ENCODE measurements around the gene BBS9. TPM values are rescaled to one million over a fixed set of nuclear protein-coding genes. Genes with fewer than 3 reads are reported as not detected.

The BBS9 gene
- total RNA-seq (10 to 100 TPM in 6 of 10 donors, 1 to 10 TPM in 4; 7.7 to 44.0 (median 10.5) TPM), polyA plus RNA-seq (1 to 10 TPM; 4.1 to 5.5 TPM)
- long read RNA-seq, donor 1, partial matches to known transcripts: 1 of 2 reads
- long read RNA-seq, donor 1, other reads (novel, unspliced or antisense): 1 of 2 reads
- long read RNA-seq, donor 2, partial matches to known transcripts: 8 of 56 reads
- long read RNA-seq, donor 2, other reads (novel, unspliced or antisense): 48 of 56 reads
- long read RNA-seq, donor 3, full-length matches to known transcripts: 2 of 12 reads
- long read RNA-seq, donor 3, partial matches to known transcripts: 1 of 12 reads
- long read RNA-seq, donor 3, other reads (novel, unspliced or antisense): 9 of 12 reads

- intact Hi-C loops (cut with DNase I): no loop called here
- peak in 3 of 9 donors; percentile 13 to 24 (median 16) for TF ChIP-seq CTCF (IDR thresholded peaks at IDR 0.05)
- 0 to 1% methylated on average over 57 of the region's 57 CpGs for WGBS, 2 donors
- ATAC-seq: peak; percentile 99 to 100 (median 99)
- Histone ChIP-seq H3K4me1 (peaks cover 0 to 25% (median 15%) of the 10 kb centered on the region in 9 donors), H3K27me3 (no peaks in the 10 kb centered on the region), H3K4me3 (peak within 1 kb of the TSS; percentile 56 to 81 (median 69)), H3K36me3 (no peaks in the 10 kb centered on the region), H3K27ac (peak within 1 kb of the TSS; percentile 46 to 89 (median 78)), H3K9me3 (no peaks in the 10 kb centered on the region)
- DNase-seq: peak; percentile 94 to 95
These were observed at the start of gene BBS9 for GRCh38 chr7:33128990-33129805. Gene BBS9 (plus strand): TSS chr7:33129564. CDS start chr7:33146253, 16,689 bp downstream.

GRCh38 chr7:33079763-33080690 lies 49.3 kb upstream of the BBS9 start:
- H3K27me3 ChIP-seq: no peaks in the 10 kb centered on the region
- H3K9me3 ChIP-seq: no peaks in the 10 kb centered on the region
- intact Hi-C loops (cut with DNase I): no loop called here
- H3K27ac ChIP-seq: no peak overlapping the region
- no peak for TF ChIP-seq CTCF (IDR thresholded peaks at IDR 0.05)
- H3K36me3 ChIP-seq: no peaks in the 10 kb centered on the region
- H3K4me1 ChIP-seq: no peaks in the 10 kb centered on the region
- 90 to 93% methylated on average over 9 of the region's 9 CpGs for WGBS, 2 donors
- H3K4me3 ChIP-seq: no peak overlapping the region
- DNase-seq (no peak), ATAC-seq (no peak)

- peak overlapping the region in 4 of 10 donors; percentile 7 to 74 (median 40) for H3K27ac ChIP-seq
- ATAC-seq (no peak), DNase-seq (no peak)
- H3K36me3 ChIP-seq: no peaks in the 10 kb centered on the region
- WGBS, 2 donors: 18 to 65% methylated on average over 2 of the region's 2 CpGs
- intact Hi-C loops (cut with DNase I): no loop called here
- peaks cover 0 to 17% (median 4%) of the 10 kb centered on the region in 9 donors for H3K4me1 ChIP-seq
- TF ChIP-seq CTCF (IDR thresholded peaks at IDR 0.05): no peak
- no peak overlapping the region for H3K4me3 ChIP-seq
- no peaks in the 10 kb centered on the region for H3K27me3 ChIP-seq
- no peaks in the 10 kb centered on the region for H3K9me3 ChIP-seq
These were observed 42.0 kb upstream of the BBS9 start for GRCh38 chr7:33087356-33087755.

Measured in heart right ventricle (tissue), 16 donors.